GM18873 (cell line): Measurements from ENCODE around the gene PAPPA.

Source experiments
- ATAC-seq: cut with Tn5 transposase; IDR thresholded peaks from one replicate; pipeline ENCODE4 v1.9.1; 2021; ENCODE audit warnings: mild to moderate bottlenecking, moderate library complexity, moderate number of reproducible peaks; ENCODE audit not compliant: unreplicated experiment, low FRiP score

PAPPA gene

DNA sequence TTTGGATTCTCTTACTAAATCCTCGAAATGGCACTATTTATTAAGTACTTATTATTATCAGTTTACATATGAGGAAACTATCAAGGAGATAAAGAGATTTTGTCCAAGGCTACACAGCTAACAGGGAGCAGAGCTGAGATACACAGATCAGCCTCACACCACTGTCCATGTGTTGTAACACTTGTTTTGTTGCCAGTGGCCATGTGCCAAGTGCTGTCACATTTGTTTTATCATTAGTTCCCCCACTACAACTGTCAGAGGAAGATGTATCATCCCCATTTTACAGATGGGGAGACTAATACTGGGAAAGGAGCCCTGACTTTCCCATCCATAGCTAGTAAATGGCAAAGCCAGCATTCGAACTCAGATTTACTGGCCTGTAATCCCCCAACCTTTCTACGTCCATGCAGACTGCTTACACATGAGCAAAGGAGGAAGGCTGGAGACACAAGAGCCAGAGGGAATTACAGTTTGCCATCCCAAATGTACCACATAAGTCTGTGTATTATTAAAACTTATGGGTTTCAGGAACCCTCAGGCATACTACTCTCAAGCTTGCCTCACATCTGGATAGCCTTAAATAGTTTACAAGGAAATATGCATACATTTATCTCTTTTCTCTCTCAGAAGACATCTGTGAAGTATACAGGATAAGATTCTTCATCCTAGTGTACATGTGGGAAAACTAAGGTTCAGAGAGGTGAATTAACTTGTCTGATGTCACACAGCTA is 25.1 kb downstream of the PAPPA start:
- ATAC-seq = no peak

- no peak for ATAC-seq
Observed at GRCh38 chr9:116179568-116179967, 26.0 kb downstream of the PAPPA start.

- no peak for ATAC-seq
Observed at GRCh38 chr9:116181853-116182610, 28.4 kb downstream of the PAPPA start.

GRCh38 chr9:116182876-116183275 is 29.3 kb downstream of the PAPPA start:
- no peak for ATAC-seq

DNA sequence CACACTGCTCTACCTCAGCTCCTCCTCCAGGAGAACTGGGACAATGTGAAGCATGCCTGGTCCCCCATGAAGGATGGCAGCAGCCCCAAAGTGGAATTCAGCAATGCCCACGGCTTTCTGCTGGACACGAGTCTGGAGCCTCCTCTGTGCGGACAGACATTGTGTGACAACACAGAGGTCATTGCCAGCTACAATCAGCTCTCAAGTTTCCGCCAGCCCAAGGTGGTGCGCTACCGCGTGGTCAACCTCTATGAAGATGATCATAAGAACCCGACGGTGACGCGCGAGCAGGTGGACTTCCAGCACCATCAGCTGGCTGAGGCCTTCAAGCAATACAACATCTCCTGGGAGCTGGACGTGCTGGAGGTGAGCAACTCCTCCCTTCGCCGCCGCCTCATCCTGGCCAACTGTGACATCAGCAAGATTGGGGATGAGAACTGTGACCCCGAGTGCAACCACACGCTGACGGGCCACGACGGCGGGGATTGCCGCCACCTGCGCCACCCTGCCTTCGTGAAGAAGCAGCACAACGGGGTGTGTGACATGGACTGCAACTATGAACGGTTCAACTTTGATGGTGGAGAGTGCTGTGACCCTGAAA is 34.1 kb downstream of the PAPPA start:
- ATAC-seq = no peak

GRCh38 chr9:116189683-116190082 is 36.1 kb downstream of the PAPPA start:
- ATAC-seq = no peak

DNA sequence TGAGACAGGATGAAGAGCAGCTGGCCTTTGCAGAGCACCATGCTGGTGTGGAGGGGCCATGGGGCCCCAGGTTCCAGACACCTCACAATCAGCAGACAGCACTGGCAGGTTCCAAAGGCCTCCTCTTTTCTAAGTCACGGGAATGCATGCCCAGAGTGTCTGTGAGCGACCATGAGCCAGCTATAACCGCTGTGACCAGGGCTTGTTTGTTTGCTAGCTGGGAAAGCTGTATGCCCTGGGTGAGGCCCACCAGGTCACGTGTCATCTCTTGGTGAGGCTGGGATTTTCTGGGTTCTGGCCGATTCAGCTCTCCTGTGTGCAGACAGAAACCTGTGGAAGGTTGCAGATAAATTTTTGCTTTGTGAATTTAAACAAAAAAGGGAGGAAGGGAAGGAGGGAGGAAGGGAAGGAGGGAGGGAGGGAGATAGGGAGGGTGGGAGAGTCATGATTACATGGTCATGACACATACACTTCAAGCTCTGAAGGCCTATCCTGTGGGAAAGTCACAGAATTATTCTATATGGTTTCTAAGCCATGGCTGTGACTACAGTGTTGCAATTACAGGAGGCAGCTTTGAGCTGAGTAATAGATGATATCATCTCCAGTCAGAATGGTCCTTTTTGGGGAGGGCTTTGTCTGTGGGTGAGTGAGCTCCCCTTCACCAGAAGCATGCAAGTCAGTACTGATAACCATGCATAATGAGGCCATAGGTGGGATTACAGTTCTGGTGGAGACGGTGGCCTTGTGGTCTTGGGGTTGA is 37.2 kb downstream of the PAPPA start:
- ATAC-seq = no peak

- ATAC-seq = no peak
Observed at GRCh38 chr9:116191576-116192415, 38.2 kb downstream of the PAPPA start.

DNA sequence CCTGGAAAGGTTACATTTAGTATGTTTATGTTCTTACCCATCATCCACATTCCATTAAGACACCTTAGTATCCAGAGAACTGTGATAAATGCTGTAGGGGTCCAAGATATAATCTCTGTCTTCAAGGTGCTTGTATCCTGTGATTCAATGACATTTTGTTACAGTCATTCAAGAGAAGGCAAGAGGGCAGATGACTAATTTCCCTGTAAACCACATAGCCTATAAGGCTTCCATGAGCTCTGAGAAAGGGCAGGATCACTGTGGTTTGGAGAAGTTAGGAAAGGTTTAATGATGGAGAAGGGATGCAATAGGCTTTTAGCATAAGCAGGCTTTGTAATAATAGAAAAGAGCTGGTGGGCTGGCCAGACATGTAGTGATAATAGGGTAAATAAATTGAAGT is 40.0 kb downstream of the PAPPA start:
- no peak for ATAC-seq

GRCh38 chr9:116196806-116197205 is 43.2 kb downstream of the PAPPA start:
- no peak for ATAC-seq

DNA sequence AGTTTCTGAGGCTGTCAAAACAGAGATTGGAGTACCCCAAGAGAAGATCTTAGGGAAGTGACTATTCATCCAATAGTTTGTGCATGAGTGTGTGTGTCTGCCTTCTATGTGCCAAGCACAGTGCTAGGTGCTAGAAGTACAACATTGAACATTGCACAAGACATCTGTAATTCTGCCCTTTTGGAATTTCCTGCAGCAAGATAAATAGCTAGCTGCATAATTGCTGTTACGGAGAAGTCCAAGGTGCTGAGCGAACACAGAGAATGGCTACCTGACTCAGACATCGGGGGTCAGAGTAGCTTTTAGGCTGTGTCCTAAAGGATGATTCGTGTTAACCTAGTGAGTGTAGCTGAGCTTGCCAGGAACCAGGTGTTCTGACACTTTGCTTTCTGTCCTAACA is 44.8 kb downstream of the PAPPA start:
- ATAC-seq = no peak

DNA sequence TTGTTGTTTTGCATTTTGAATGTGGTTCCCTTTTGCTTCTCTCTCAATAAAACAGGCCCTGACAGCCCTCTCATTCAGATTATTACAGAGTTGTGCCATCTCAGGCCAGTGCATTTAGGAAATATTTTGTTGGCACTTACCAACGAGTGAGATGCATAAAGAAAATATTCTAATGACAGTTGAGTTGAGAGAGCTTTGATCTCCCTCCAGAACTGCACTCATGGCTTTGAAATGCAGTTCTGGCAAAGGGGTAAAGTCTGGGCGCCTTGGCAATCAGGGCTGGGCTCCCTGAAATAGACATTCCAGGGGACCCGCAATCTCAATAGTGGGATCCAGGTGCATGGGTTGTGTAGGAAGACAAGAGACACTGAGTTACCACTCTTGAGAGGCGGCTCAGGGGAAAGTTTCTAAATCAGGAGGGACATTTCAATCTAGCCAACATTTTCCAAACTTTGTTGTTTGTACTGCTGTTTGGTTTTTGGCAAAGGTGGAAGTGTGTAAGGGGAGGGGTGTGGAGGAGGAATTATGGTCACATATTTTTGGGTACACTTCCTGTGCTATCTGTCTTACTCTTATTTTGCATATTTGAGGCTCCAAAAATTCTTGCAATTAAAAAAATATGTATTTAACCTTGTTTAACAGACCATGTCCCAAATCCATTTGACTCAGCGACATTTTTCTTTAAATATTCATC is 48.8 kb downstream of the PAPPA start:
- ATAC-seq = no peak

DNA sequence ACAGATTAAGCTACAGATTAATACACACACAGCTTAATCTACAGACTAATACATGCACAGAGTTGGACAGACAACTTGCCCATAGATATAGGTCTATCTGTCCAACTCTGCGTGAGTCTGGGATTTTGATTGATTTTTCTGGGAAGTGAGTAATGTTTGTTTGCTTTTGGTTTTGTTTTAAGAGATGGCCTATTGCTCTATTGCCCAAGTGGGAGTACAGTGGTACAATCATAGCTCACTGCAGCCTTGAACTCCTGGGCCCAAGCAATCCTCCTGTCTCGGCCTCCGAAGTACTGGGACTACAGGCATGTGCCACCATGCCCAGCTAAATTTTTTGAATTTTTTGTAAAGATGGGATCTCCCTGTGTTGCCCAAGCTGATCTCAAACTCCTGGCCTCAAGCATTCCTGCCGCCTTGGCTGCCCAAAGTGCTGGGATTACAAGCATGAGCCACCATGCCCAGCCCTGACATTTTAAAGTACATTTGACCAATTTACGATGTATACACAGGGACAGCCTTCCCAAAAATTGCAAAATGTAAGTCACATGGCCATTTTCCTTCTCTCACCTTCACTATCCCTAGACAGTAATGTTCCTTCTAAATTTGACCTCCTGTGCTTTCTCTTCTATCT is 50.8 kb downstream of the PAPPA start:
- ATAC-seq = no peak

- no peak for ATAC-seq
Observed at GRCh38 chr9:116207371-116208111, 54.0 kb downstream of the PAPPA start.

DNA sequence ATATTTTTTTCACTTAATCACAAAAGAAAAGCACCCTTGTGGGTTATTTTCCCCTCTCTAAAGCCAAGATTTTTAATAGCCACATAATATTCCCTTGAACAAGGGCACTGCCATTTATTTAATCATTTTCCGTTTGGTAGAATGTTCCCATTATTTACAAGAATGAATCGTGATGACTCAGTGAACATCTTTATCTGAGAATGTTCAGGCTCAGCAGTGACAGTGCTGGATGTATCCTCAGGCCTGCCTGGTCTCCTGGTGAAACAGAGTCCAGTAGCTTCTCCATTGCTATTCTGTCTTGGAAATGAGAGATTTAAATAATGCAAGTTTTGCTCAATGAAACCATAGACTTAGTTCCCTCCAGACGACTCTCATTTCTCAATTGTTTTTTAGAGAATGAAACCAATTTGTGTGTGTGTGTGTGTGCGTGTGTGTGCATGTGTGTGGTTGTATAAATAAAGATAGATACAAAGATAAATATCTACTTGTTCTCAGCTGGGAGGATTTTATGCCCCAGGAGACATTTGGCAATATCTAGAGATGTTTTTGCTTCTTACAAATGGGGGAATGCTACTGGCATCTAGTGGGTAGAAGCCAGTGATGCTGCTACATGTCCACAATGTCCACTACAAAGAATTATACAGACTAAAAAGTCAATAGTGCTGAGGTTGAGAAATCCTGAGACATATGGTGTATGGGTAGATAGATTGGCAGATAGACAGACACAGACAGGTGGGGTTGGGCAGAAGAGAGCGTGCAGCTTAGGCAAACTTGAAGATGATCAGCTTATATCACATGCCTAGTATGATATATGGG is 55.0 kb downstream of the PAPPA start:
- ATAC-seq = no peak

DNA sequence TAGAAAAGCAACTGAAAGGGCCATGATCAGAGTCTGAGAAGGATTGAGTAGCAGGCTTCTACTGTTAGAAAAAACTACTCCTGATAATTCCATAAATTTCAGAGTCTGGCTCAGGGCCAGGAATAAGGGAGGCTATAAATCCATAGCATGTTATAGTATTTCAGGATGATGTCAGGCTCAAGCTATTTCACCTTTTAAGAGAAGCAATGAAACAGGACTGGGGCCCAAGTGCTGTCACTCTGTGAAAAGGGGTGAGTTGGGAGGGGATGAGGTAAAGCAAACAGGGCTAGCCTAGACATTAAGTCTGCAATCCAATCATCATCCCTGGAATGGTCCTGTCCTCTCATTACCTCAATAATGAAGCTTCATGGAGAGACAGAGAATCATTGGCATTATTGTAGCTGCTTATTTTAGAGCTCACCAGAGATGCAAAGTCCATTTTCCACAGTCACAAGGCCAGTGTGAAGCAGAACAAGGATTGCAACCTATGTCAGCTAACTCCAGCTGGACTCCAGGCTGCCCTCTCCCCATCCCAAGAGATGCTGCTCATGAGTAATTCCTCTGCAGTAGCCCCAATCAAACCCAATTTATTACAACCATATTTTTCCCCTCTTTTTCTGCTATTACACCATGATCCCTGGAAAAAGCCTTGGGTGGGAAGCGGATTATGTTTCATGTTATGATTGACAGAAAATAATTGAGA is 56.0 kb downstream of the PAPPA start:
- ATAC-seq = no peak
